ENCODE results near the gene SLC24A4.

The SLC24A4 gene

DNA sequence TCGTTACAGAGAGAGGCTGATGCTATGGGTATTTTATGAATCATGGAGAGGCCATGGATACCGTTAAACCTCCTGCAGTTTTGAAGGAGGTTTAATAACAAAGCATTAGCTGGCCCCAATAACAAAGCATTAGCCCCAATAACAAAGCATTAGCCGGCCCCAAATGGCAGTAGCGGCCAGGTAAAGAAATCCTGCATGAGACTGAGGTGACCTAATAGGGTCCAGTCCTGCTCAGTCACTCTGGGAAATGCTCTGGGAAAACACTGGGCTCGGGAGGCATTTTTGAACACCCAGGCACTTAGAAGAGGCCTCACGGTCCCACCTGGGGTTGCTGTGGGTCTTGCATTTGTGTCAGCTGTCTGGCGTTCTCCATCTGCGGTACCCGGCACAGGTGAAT is 189.8 kb downstream of the SLC24A4 start:
- intact Hi-C loops (cut with DNase I) = no loop called here
- peak in 1 of 10 donors; percentile 50 for DNase-seq

- intact Hi-C loops (cut with DNase I) = no loop called here
- peak in 3 of 10 donors; percentile 73 to 82 (median 79) for DNase-seq
Observed at GRCh38 chr14:92513204-92513965, 190.4 kb downstream of the SLC24A4 start, which contains the start of gene RIN3. RIN3 (plus strand) TSS chr14:92513781; CDS start chr14:92513933, 152 bp downstream.

DNA sequence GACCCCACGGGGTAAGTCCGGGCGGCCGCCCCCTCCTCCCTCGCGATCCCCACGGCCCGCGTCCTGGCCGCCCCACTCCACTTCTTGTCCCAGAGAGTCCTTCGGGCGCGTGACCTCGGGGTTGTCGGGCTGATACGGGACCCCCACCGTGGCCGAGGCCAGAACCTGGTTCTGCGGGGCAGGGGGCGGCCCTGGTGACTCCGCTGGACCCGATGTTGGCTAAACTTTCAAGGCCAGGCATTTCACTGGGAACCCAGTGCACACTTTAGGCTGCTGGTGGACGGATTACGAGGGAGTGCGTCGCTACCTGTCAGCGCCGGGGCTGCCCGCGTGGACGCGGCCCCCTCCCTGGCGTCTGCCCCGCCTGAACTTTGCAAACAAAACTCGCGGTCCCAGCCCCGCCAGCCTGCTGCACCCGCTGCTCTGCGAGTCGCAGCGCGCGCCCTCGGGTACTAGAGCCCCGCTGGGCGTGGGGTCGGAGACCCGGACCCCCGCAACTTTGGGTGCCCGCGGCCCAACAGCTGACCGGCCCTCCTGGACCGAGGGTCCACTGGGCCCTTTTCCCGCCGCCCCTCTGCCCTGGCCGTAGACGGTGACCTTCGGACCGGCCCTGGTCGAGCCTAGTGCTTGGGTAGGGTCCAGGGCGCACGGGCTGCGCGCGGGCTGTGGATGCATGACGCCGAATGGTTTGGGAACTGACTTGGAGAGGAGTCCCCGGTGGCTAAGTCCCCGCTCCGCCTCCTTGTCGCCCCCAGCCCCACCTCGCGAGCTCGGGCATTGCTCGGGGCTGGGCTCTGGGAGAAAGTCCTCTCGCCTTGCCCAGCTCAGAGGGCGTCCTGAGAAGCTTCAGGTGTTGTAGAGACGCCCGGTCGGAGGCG is 191.2 kb downstream of the SLC24A4 start:
- intact Hi-C loops (cut with DNase I) = no loop called here

GRCh38 chr14:92514844-92515514 is 192.0 kb downstream of the SLC24A4 start:
- intact Hi-C loops (cut with DNase I) = no loop called here
- DNase-seq = peak in 2 of 10 donors; percentile 13 to 57

More for the DNA sequence above, 191.2 kb downstream of the SLC24A4 start:
- peak in 3 of 10 donors; percentile 69 to 86 (median 81) for DNase-seq

DNA sequence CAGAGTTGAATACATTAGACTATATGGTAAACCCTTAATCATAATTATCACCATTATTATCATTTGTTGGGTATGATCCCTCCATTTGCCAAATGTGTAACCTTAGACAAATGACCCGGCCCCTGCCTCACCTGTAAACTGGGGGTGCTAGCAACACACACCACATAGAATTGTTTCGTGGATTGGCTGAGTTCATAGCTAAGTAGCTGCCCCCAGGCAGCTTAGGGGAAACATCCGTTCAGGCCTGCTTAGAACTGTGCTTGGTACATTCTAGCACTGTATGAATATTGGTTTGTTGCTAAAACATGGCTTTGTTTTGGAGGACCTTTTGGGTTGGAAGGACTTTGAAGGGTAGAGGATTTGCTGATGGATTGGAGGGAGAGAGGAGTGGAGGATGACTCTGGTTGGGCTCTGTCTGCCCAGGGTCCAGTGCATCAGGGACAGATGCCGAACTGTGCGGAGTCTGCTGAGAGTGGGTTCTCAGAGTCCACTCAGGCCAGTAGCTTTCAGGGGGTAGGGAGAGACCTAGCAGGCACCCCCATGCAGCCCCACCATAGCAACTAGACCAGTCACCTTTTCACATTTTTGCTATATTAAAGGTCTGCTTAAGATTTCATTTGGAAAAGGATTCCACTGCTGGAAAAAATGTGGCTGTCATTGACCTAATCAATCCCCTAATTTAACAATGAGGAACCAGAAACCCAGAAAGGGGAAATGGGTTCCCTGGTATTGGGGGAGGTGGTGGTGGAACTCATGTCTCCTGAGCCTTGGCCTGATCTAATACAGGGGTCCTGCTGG is 192.8 kb downstream of the SLC24A4 start:
- intact Hi-C loops (cut with DNase I) = no loop called here
- peak in 2 of 10 donors; percentile 12 to 20 for DNase-seq

- intact Hi-C loops (cut with DNase I) = no loop called here
Observed at GRCh38 chr14:92516344-92516965, 193.5 kb downstream of the SLC24A4 start.

GRCh38 chr14:92516966-92517506 is 194.1 kb downstream of the SLC24A4 start:
- peak in 2 of 10 donors; percentile 15 to 16 for DNase-seq
- intact Hi-C loops (cut with DNase I) = no loop called here

More at GRCh38 chr14:92516344-92516965, 193.5 kb downstream of the SLC24A4 start:
- DNase-seq = peak in 2 of 10 donors; percentile 25 to 29

DNA sequence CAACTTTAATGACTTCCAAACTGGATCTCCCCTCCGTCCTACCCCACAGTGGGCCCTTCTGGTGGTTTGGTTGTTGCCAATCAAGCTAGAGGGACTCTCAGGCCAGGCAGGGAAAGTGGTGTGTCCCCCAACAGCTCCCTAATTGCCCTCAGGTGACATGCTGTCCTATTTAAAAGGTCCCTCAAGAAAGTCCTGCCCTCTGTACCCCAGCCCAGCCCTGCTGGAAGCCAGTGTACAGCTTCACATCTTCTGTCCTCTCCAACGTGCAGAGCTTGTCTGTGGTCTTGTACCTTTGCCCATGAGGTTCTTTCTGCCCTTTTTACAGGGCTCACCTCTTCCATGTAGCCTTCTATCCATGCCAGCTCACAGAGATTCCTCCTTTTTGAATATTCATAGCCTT is 194.8 kb downstream of the SLC24A4 start:
- intact Hi-C loops (cut with DNase I) = no loop called here
- DNase-seq = peak in 2 of 10 donors; percentile 6 to 33

DNA sequence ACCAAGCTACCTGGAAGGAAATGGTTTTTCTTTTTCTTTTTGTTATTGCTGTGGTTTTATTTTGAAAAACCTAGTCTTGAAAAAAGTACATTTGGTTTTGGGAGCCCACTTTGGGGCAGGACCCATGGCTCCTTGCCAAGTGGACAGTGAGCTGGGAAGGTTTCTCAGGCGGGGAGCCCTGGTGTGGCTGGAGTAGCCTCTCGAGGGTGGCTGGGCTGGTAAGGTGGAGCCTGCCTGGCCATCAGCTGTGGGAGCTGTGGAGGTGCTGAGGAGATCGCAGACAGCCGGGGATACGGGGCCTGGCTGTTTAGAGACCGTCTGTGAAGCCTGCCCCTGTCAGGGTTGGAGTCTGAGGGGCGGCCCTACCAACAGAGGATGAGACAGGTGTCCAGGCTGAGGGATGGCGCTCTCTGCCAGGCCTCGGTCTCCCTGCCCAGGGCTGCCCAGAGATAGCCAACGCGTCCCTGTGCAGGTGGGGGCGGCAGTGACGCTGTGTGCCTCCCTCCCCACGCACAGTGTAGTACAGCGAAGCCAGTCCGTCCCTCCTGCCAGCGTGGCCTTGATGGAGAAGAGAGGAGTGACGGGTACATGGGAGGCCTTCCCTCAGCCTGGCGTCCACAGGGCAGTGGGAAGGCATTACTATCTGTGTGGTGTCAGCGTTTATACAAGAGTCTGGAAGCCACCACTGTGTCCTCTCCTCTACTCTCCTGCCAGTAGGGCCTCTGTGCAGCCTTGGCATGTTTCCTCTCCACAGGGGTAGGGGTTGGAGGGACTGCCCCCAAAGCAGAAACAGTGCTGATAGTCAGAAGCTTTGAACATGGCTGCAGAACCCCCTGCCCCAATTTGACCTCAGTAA is 196.5 kb downstream of the SLC24A4 start:
- peak in 2 of 10 donors; percentile 45 to 79 for DNase-seq

DNA sequence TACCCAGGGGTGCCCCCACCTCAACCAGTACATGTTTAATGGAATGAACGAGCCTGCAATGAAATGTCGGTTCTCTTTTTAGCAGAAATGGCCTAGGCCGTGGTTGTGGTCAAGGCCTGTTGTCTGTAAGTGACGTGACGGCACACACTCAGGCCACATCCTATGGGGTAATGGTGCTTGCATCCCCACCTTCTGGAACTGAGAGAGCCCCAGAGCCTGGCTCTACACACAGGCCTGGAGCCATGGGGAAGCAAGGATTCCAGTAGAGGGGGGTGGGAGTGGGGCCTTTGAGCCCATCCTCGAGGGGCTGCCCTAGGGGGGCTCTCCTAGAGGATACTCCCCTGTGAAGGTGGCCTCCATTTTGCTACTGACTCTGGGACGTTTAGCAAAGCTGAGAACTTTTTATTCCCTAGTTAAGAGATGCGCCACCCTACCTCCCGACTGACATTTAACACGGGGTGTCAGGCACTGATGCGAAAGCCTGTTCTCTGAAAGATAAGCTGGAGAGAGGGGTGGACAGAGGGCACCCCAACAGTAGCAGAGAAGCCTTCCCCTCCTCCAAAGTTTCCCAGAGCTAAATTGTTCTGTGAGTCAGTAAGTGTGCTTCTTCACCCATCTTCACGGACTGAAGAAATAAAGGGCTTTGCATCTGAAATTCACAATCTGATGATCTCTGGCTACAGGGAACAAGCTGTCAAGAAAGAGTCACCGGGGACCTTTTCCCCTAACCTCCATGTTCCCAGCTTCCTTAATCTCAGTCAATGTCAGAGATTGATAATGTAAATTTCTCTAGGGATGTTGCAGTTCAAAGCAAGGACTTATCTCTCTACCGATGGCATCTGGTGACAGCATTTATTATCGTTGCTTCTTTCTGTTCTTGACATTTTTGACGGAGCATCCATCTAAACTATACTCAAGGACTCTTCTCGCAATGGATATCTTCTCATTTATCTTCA is 197.4 kb downstream of the SLC24A4 start:
- DNase-seq = peak in 2 of 10 donors; percentile 54 to 86
- intact Hi-C loops (cut with DNase I) = no loop called here

More for the DNA sequence above, 196.5 kb downstream of the SLC24A4 start:
- intact Hi-C loops (cut with DNase I) = no loop called here

- intact Hi-C loops (cut with DNase I) = no loop called here
- DNase-seq = peak in 1 of 10 donors; percentile 5
Observed at GRCh38 chr14:92521058-92521415, 198.1 kb downstream of the SLC24A4 start.

DNA sequence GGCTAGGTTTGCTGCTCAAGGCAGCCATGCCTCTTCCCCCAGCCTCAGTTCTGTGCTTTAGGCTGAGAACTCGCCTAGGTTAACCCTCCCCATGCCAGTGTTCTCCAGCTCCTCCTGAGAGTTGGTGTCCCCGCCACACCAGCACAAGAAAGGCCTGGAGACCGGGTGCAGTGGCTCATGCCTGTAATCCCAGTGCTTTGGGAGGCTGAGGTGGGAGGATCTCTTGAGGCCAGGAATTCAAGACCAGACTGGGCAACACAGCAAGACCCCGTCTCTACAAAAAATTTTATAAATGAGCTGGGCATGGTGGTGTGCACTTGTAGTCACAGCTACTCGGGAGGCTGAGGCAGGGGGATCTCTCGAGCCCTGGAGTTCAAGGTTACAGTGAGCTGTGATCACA is 200.8 kb downstream of the SLC24A4 start:
- DNase-seq = peak in 2 of 10 donors; percentile 27 to 43
- intact Hi-C loops (cut with DNase I) = no loop called here

GRCh38 chr14:92524602-92525185 is 201.7 kb downstream of the SLC24A4 start:
- intact Hi-C loops (cut with DNase I) = no loop called here
- no peak for DNase-seq

- intact Hi-C loops (cut with DNase I) = no loop called here
- peak in 1 of 10 donors; percentile 64 for DNase-seq
Observed at GRCh38 chr14:92525322-92526095, 202.5 kb downstream of the SLC24A4 start.

DNA sequence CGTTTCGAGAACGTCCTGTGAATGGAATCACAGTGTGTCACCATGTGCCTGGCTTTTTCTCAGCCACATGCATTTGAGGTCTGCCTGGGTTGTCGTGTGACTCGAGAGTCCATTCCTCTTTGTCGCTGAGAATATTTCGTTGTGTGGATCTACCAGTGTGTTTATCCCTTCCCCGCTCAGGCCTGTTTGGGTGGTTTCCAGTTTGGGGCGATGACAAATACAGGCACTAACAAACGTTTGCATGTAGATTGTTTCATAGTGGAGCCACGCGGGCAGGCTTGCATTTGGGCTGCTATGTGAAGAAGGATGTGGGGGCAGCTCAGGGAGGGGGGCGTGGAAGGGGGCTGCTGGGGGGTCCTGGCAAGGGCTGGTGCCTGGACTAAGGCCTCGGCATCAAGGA is 204.8 kb downstream of the SLC24A4 start:
- peak in 1 of 10 donors; percentile 30 for DNase-seq
- intact Hi-C loops (cut with DNase I) = no loop called here

Data from posterior cingulate gyrus (tissue), 11 donors.